HG03135 (cell line): ENCODE data around the gene HHAT.
"Not testable (repeated sequence)": the region's sequence is repeated elsewhere in the genome, so short reads cannot be mapped to it uniquely, and the experiment has no call there.

Experiments
- ATAC-seq: cut with Tn5 transposase; IDR thresholded peaks from one replicate; pipeline ENCODE4 v1.9.1; 2021; ENCODE audit warnings: mild to moderate bottlenecking, moderate library complexity; ENCODE audit not compliant: unreplicated experiment

HHAT gene

GRCh38 chr1:210627755-210628154, 299.1 kb downstream of the HHAT start:
- ATAC-seq, result no peak

GRCh38 chr1:210629276-210629675, 300.6 kb downstream of the HHAT start:
- no peak for ATAC-seq

- ATAC-seq, result no peak
These were observed 302.7 kb downstream of the HHAT start for GRCh38 chr1:210631399-210631798.

GRCh38 chr1:210633140-210633539, 304.4 kb downstream of the HHAT start:
- no peak for ATAC-seq

- no peak for ATAC-seq
These were observed 304.9 kb downstream of the HHAT start for GRCh38 chr1:210633636-210634035.

- no peak for ATAC-seq
These were observed 306.4 kb downstream of the HHAT start for GRCh38 chr1:210635108-210635507.

GRCh38 chr1:210641582-210641981, 312.9 kb downstream of the HHAT start:
- ATAC-seq, result no peak

GRCh38 chr1:210645582-210646257, 317.0 kb downstream of the HHAT start:
- ATAC-seq, result no peak

GRCh38 chr1:210646258-210646616, 317.5 kb downstream of the HHAT start:
- ATAC-seq, result no peak

GRCh38 chr1:210647406-210648333, 319.0 kb downstream of the HHAT start:
- ATAC-seq, result no peak

- ATAC-seq, result no peak
These were observed 320.0 kb downstream of the HHAT start for GRCh38 chr1:210648588-210649269.

- no peak for ATAC-seq
These were observed 321.7 kb downstream of the HHAT start for GRCh38 chr1:210650403-210650802.

- no peak for ATAC-seq
These were observed 323.7 kb downstream of the HHAT start for GRCh38 chr1:210652329-210652954.

GRCh38 chr1:210653771-210654170, 325.1 kb downstream of the HHAT start:
- no peak for ATAC-seq

- no peak for ATAC-seq
These were observed 325.7 kb downstream of the HHAT start for GRCh38 chr1:210654176-210654981.

- ATAC-seq, result no peak
These were observed 326.8 kb downstream of the HHAT start for GRCh38 chr1:210655511-210655910.

- no peak for ATAC-seq
These were observed 329.1 kb downstream of the HHAT start for GRCh38 chr1:210657806-210658205.

GRCh38 chr1:210661520-210661919, 332.8 kb downstream of the HHAT start:
- not testable (repeated sequence) for ATAC-seq

- no peak for ATAC-seq
These were observed 333.8 kb downstream of the HHAT start for GRCh38 chr1:210662291-210663050.
